Colonic mucosa (tissue), 4 donors: ENCODE measurements around the gene PINK1. TPM values are rescaled to one million over a fixed set of nuclear protein-coding genes. Genes with fewer than 3 reads are reported as not detected.
A peak's percentile ranks its signal among the peaks of the same experiment; 100 is the strongest.

Source experiments
- DNase-seq: peaks from one replicate; pipeline ENCODE4 v3.0.0-alpha.2; 2020
- H3K27ac ChIP-seq: fragments of 200-600 bp; one replicate; pipeline ENCODE4 v1.8.0; 2021
- H3K27me3 ChIP-seq: fragments of 200-600 bp; one replicate; pipeline ENCODE4 v1.8.0; 2021
- H3K36me3 ChIP-seq: fragments of 200-600 bp; one replicate; pipeline ENCODE4 v1.8.0; 2021
- H3K4me1 ChIP-seq: fragments of 200-600 bp; one replicate; pipeline ENCODE4 v1.8.0; 2021; ENCODE audit warnings: mild to moderate bottlenecking
- H3K4me3 ChIP-seq: fragments of 200-600 bp; one replicate; pipeline ENCODE4 v1.8.0; 2021
- H3K9ac ChIP-seq, 2 donors: one replicate each; pipeline ENCODE4 v1.7.0; 2013; ENCODE audit warnings: control low read depth in 2 of 2, low read depth in 2 of 2, low read length in 2 of 2
- H3K9me3 ChIP-seq: fragments of 200-600 bp; one replicate; pipeline ENCODE4 v1.8.0; 2021
- CTCF ChIP-seq: fragments of 200-600 bp; IDR thresholded peaks from one replicate; pipeline ENCODE4 v1.8.0; 2022; ENCODE audit warnings: antibody characterized with exemption, mild to moderate bottlenecking
- intact Hi-C: fragments of 100-400 bp; cut with DNase I; formaldehyde crosslinking; loops from one replicate; pipeline ENCODE4 v1.14.1; 2022
- total RNA-seq, 2 donors: library from RNA; stranded (reverse); fragmentation: NEBNext Ultra II Directional in 1 of 2; extraction: Animal tissue kit (Norgen Biotek cat#: 25700) in 1 of 2; gene quantifications; one replicate each; pipeline ENCODE4 v1.2.1, GENCODE V29; 2021
- donor health status: healthy.
- donor health status: DM: no; HTN: no; CAD: no.
- donor health status: DM: no; HTN: no; CAD: no.

Gene PINK1
- total RNA-seq, 2 donors from 2014 or later: 49.7 to 119 TPM

DNA sequence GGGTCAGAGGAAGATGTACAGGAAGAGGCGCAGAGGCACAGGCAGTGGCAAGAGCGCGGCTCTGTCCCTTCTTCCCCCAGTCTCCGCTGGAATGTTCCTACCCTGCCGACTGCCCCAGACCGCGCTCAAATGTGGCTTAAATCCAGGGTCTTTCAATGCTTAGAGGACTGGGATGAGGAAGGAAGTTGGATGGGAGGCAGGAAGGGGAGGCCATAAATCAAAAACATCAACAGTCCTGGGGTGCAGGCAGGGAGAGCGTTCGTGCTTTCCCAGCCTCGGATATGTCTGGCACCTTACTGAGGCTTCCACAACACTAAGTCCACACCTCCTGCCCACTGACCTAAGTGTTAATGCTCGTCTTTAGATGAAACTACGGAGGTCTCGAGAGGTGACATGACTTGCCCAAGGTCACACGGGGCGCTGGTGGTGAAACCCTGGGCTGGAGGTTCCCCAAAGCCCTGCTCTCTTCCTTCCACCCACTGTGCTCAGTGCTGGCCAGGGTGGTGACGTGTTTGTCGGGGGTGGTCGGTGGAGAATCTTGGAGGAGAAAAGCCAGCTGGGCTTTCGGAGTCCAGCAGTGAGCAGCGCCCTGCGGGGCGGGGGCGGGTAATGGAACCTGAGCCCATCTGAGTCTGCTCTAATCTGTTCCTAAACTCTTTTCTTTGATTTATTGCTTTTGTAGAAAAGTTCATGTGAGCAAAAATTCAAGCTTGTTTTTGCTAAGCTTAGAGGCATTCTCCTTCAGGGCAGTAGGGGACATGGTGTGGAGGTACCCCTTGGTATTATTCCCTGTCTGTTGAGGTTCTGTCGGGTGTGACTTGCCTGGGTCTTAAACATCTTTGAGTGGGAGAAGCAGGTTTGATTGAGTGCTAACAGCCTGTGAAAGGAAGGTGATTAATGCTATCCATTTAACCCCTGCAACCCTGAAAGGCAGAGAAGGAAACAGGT is 43.7 kb upstream of the PINK1 start:
- Histone ChIP-seq H3K36me3 (no peaks in the 10 kb centered on the region), H3K27ac (peak overlapping the region; percentile 79), H3K4me1 (no peaks in the 10 kb centered on the region), H3K9me3 (no peaks in the 10 kb centered on the region), H3K4me3 (peak overlapping the region; percentile 45), H3K27me3 (no peaks in the 10 kb centered on the region), H3K9ac (peak overlapping the region; percentile 52 to 66)
- peak; percentile 32 for DNase-seq
- intact Hi-C loops: no loop called here
- TF ChIP-seq CTCF: no peak

DNA sequence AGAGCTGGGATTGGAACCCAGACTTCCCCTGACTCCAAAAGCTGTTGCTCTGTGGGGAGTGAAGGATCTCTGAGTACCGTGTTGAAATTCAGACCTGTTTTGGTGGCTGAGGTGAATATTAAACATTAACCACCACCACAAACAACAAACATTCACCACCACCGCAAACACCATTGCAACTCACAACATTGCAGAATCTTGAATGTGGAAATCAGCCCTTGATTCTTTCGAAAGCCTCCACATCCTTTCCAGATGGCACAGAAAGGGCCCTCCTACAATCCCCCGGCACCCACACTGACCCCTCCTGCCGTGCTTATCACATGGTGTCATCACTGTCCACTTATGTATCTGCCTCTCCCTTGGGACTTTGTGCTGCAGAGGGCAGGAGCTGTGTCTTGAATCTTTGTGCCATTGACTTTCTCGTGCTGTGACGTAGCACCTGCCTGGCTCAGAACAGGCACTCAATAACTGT is 42.9 kb upstream of the PINK1 start:
- no peaks in the 10 kb centered on the region for H3K9me3 ChIP-seq
- H3K9ac ChIP-seq: no peak overlapping the region
- H3K4me1 ChIP-seq: no peaks in the 10 kb centered on the region
- intact Hi-C loops: no loop called here
- H3K36me3 ChIP-seq: no peaks in the 10 kb centered on the region
- TF ChIP-seq CTCF: no peak
- peak; percentile 31 for DNase-seq
- H3K27ac ChIP-seq: peak overlapping the region; percentile 79
- H3K4me3 ChIP-seq: peak overlapping the region; percentile 45
- no peaks in the 10 kb centered on the region for H3K27me3 ChIP-seq

GRCh38 chr1:20593756-20594155 is 39.5 kb upstream of the PINK1 start:
- intact Hi-C loops: no loop called here
- H3K9ac ChIP-seq: no peak overlapping the region
- H3K9me3 ChIP-seq: no peaks in the 10 kb centered on the region
- no peaks in the 10 kb centered on the region for H3K36me3 ChIP-seq
- DNase-seq: no peak
- H3K27me3 ChIP-seq: no peaks in the 10 kb centered on the region
- no peaks in the 10 kb centered on the region for H3K4me1 ChIP-seq
- TF ChIP-seq CTCF: no peak
- no peak overlapping the region for H3K4me3 ChIP-seq
- no peak overlapping the region for H3K27ac ChIP-seq

DNA sequence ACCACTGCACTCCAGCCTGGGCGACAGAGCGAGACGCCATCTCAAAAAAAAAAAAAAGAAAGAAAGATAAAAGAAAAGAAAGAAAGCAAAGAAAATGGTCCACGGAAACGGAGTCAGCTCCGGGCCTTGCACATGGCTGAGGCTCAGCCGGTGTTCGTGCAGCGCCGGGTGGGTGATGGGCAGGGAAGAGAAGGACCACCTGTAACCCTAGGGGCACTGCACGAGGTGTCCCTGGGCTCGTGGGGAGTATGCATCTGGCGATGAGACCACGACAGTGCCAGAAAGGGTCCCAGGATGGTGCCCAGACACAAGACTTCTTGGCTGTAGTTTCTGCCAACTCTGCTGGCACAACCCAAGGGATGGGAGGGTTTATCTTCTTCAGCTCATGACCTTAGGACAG is 38.5 kb upstream of the PINK1 start:
- H3K9ac ChIP-seq: no peak overlapping the region
- H3K27ac ChIP-seq: no peak overlapping the region
- no peak overlapping the region for H3K4me3 ChIP-seq
- intact Hi-C loops: no loop called here
- TF ChIP-seq CTCF: no peak
- H3K36me3 ChIP-seq: no peaks in the 10 kb centered on the region
- no peaks in the 10 kb centered on the region for H3K27me3 ChIP-seq
- H3K9me3 ChIP-seq: no peaks in the 10 kb centered on the region
- no peak for DNase-seq
- no peaks in the 10 kb centered on the region for H3K4me1 ChIP-seq

GRCh38 chr1:20596106-20596505 is 37.2 kb upstream of the PINK1 start:
- TF ChIP-seq CTCF: no peak

More at GRCh38 chr1:20596106-20596505, 37.2 kb upstream of the PINK1 start:
- no peak for DNase-seq
- no peaks in the 10 kb centered on the region for H3K36me3 ChIP-seq
- no peak overlapping the region for H3K9ac ChIP-seq
- no peaks in the 10 kb centered on the region for H3K27me3 ChIP-seq
- no peaks in the 10 kb centered on the region for H3K9me3 ChIP-seq
- intact Hi-C loops: no loop called here
- no peak overlapping the region for H3K27ac ChIP-seq
- no peaks in the 10 kb centered on the region for H3K4me1 ChIP-seq
- H3K4me3 ChIP-seq: no peak overlapping the region
